Uterus (tissue), 2 donors: ENCODE measurements around the gene XXYLT1.

Experiments used
- POLR2A ChIP-seq, 2 donors: fragments of 450-650 bp; IDR thresholded peaks; one replicate each; pipeline ENCODE4 v1.6.1; 2016; ENCODE audit warnings: antibody characterized with exemption in 2 of 2, mild to moderate bottlenecking in 1 of 2, moderate library complexity in 1 of 2
- TF ChIP-seq, protein P1 (sequence below), 4 experiments: fragments of 200-600 bp in 2 of 4; fragments of 450-650 bp in 2 of 4; sonication (generic) in 2 of 4; IDR thresholded peaks; one replicate each; pipeline ENCODE4 v1.5.1; 2016 to 2019; ENCODE audit warnings: antibody characterized with exemption in 4 of 4, mild to moderate bottlenecking in 2 of 4, moderate library complexity in 1 of 4

DNA sequence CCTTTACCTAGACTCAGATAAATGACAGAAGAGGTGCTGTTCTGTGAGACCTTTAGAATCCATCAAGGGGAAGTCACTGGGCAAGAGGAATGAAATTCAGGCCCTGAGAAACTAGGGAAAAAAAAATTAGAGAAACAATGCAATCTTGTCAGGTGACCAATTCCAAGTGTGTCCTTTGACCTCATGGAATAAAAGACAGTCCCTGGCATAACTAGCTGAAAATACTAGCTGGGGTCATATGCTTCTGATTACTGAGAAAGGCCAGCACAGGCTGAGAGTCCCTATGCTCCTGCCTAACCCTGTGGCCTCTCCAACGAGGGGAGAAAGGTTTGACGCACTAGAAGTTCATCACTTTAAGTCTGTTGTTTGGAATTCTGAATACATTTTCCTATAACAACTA lies 167.3 kb downstream of the XXYLT1 start:
- TF ChIP-seq, protein P1, sequence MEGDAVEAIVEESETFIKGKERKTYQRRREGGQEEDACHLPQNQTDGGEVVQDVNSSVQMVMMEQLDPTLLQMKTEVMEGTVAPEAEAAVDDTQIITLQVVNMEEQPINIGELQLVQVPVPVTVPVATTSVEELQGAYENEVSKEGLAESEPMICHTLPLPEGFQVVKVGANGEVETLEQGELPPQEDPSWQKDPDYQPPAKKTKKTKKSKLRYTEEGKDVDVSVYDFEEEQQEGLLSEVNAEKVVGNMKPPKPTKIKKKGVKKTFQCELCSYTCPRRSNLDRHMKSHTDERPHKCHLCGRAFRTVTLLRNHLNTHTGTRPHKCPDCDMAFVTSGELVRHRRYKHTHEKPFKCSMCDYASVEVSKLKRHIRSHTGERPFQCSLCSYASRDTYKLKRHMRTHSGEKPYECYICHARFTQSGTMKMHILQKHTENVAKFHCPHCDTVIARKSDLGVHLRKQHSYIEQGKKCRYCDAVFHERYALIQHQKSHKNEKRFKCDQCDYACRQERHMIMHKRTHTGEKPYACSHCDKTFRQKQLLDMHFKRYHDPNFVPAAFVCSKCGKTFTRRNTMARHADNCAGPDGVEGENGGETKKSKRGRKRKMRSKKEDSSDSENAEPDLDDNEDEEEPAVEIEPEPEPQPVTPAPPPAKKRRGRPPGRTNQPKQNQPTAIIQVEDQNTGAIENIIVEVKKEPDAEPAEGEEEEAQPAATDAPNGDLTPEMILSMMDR (IDR thresholded peaks at IDR 0.05): no peak
- no peak for TF ChIP-seq POLR2A (IDR thresholded peaks at IDR 0.05)
